Heart left ventricle (tissue), 16 donors: ENCODE data around the gene ULK4. TPM values are rescaled to one million over a fixed set of nuclear protein-coding genes. Genes with fewer than 3 reads are reported as not detected.

ENCODE experiments used
- ATAC-seq, 4 donors: fragments of 200-7000 bp; cut with Tn5 transposase; one replicate each; pipeline ENCODE4 v1.9.1; 2020 to 2022; ENCODE audit warnings: moderate library complexity in 4 of 4, mild to moderate bottlenecking in 3 of 4, moderate number of reproducible peaks in 1 of 4
- DNase-seq, 5 donors: peaks; one replicate each; pipeline ENCODE4 v3.0.0-alpha.2; 2020
- H3K27ac ChIP-seq, 12 donors: fragments of 200-600 bp; sonication (generic) in 4 of 12; one replicate each; pipeline versions ENCODE4 v1.5.0 to v1.8.0; 2016 to 2022; ENCODE audit warnings: mild to moderate bottlenecking in 2 of 12
- H3K27me3 ChIP-seq, 9 donors: fragments of 200-600 bp; sonication (generic) in 2 of 9; one replicate each; pipeline versions ENCODE4 v1.5.1 to v1.8.0; 2016 to 2022; ENCODE audit warnings: mild to moderate bottlenecking in 3 of 9
- H3K36me3 ChIP-seq, 9 donors: fragments of 200-600 bp; sonication (generic) in 2 of 9; one replicate each; pipeline versions ENCODE4 v1.5.0 to v1.8.0; 2018 to 2022; ENCODE audit warnings: mild to moderate bottlenecking in 2 of 9
- H3K4me1 ChIP-seq, 12 donors: fragments of 200-600 bp; sonication (generic) in 4 of 12; one replicate each; pipeline versions ENCODE4 v1.5.0 to v1.8.0; 2016 to 2022; ENCODE audit warnings: mild to moderate bottlenecking in 3 of 12
- H3K4me3 ChIP-seq, 12 donors: fragments of 200-600 bp; sonication (generic) in 4 of 12; one replicate each; pipeline versions ENCODE4 v1.5.0 to v1.8.0; 2017 to 2022; ENCODE audit warnings: mild to moderate bottlenecking in 9 of 12, moderate library complexity in 4 of 12
- H3K9me3 ChIP-seq, 12 donors: fragments of 200-600 bp; sonication (generic) in 4 of 12; one replicate each; pipeline versions ENCODE4 v1.5.0 to v1.8.0; 2016 to 2022; ENCODE audit warnings: mild to moderate bottlenecking in 1 of 12
- POLR2A ChIP-seq, 2 donors: fragments of 450-650 bp; IDR thresholded peaks; one replicate each; pipeline ENCODE4 v1.6.1; 2017; ENCODE audit warnings: antibody characterized with exemption in 2 of 2, mild to moderate bottlenecking in 2 of 2, moderate library complexity in 2 of 2
- WGBS, 4 donors: extraction: QIAGEN DNeasy Blood & Tissue Kit in 2 of 4; methylation state at CpG; one replicate each; pipeline versions ENCODE4 v1.1.5 to v1.1.7; 2013 to 2018; 5-methylcytosine and 5-hydroxymethylcytosine counted together
- intact Hi-C, 10 donors: fragments of 100-400 bp; cut with DNase I; formaldehyde crosslinking; loops; one replicate each; pipeline versions ENCODE4 v1.11.1 to v1.14.2; 2022
- polyA plus RNA-seq, 2 donors: library from polyadenylated mRNA; stranded (reverse); fragments of 200-250 nt; gene quantifications; one replicate each; pipeline ENCODE4 v1.2.3, GENCODE V29; 2013
- total RNA-seq, 9 donors: library from RNA; depleted of rRNA in 2 of 9; stranded (reverse); fragments of >200 nt in 2 of 9; fragmentation: NEBNext Ultra II Directional in 3 of 9; extraction: Animal tissue kit (Norgen Biotek cat#: 25700) in 3 of 9; gene quantifications; one replicate each; pipeline versions ENCODE4 v1.1.0 to v1.2.4, GENCODE V29; 2016 to 2023
- TF ChIP-seq, protein P1 (sequence below), 12 donors: fragments of 200-600 bp; sonication (generic) in 4 of 12; IDR thresholded peaks; one replicate each; pipeline versions ENCODE4 v1.5.0 to v1.8.0; 2018 to 2022; ENCODE audit warnings: antibody characterized with exemption in 12 of 12, mild to moderate bottlenecking in 5 of 12
- donor health status: ischemic (EF 13 %, LVEDD 7.1; RV severe dilation, severe dysfunction).
- donor health status: healthy with polysubstance abuse.
- donor health status: DM: no; HTN: yes; CAD: no.
- donor health status: DM: no; HTN: no; CAD: no.
- donor health status: ischemic (EF 25% LVEDD 6.9; RV normal size, moderate dysfunction).
- donor health status: ischemic (EF 25% LVEDD 5.7; RV mildly dilated, moderate dysfunction).
- donor health status: healthy.
- donor health status: DM: yes; HTN: yes; CAD: no.
- donor health status: ischemic (EF 35%, LVEDD 5.7; RV mildly dilated, moderate dysfunction).
- donor health status: nonischemic (EF 11% LVEDD 7.7; RV severe dilation, severe dysfunction).
- donor health status: DM: yes; HTN: yes; CAD: no.
- donor health status: PGD.
- donor health status: ischemic (EF 29% LVEDD 5.4; RV normal size, mild dysfunction).
- donor health status: nonischemic (EF 23%, LVEDD 6.1; RV moderate dilation, normal function).

ULK4 gene
- total and polyA plus RNA-seq, 11 donors: 0.91 to 6.1 (median 2.1) TPM

DNA sequence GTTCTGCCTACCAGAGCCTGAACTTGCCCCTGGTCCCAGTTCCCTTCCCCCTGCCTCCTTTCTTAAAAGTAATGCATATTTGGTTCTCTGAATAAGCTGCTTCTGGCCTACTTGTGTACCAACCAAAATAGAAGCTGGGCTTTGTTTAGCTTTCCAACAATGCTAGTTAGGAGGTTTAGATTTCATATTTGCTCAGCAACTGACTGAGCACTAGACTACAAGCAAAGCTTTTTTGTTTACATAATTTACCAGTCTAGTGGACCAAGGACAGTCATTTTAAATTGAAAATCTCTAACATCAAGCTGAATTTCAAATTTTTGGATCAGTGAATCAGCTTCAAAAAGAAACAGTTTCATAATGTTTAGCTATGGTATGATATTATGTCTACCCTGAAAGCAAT lies 331.2 kb downstream of the ULK4 start:
- intact Hi-C loops: no loop called here
- no peak for TF ChIP-seq POLR2A (IDR thresholded peaks at IDR 0.05)
- TF ChIP-seq, protein P1, sequence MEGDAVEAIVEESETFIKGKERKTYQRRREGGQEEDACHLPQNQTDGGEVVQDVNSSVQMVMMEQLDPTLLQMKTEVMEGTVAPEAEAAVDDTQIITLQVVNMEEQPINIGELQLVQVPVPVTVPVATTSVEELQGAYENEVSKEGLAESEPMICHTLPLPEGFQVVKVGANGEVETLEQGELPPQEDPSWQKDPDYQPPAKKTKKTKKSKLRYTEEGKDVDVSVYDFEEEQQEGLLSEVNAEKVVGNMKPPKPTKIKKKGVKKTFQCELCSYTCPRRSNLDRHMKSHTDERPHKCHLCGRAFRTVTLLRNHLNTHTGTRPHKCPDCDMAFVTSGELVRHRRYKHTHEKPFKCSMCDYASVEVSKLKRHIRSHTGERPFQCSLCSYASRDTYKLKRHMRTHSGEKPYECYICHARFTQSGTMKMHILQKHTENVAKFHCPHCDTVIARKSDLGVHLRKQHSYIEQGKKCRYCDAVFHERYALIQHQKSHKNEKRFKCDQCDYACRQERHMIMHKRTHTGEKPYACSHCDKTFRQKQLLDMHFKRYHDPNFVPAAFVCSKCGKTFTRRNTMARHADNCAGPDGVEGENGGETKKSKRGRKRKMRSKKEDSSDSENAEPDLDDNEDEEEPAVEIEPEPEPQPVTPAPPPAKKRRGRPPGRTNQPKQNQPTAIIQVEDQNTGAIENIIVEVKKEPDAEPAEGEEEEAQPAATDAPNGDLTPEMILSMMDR (IDR thresholded peaks at IDR 0.05): no peak
- H3K4me1 ChIP-seq: no peaks in the 10 kb centered on the region
- no peaks in the 10 kb centered on the region for H3K9me3 ChIP-seq
- H3K36me3 ChIP-seq: no peaks in the 10 kb centered on the region
- no peak overlapping the region for H3K27ac ChIP-seq
- ATAC-seq: no peak
- H3K4me3 ChIP-seq: no peak overlapping the region
- H3K27me3 ChIP-seq: no peaks in the 10 kb centered on the region
- DNase-seq: no peak

DNA sequence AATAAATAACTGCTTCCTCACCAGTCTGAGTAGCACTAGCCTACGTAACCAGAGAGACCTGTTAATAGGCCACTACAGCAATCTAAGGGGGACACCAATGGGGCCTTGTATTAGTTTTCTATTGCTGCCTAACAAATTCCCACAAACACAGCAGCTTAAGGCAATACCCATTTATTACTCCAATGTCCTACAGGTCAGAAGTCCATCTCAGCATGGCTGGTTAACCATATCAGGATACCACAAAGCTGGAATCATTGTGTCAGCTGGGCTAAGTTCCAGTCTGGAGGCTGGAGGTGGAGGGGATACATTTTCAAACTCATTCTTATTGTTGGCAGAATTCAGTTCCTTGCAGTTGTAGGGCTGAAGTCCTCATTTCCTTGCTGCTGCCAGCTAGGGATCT lies 331.9 kb downstream of the ULK4 start:
- no peaks in the 10 kb centered on the region for H3K27me3 ChIP-seq
- intact Hi-C loops: no loop called here
- no peak for DNase-seq
- H3K36me3 ChIP-seq: no peaks in the 10 kb centered on the region
- 90 to 100% (median 94%) methylated on average over 1 of the region's 1 CpG for WGBS, 4 donors
- H3K9me3 ChIP-seq: no peaks in the 10 kb centered on the region
- H3K27ac ChIP-seq: no peak overlapping the region
- no peak overlapping the region for H3K4me3 ChIP-seq
- no peak for TF ChIP-seq POLR2A (IDR thresholded peaks at IDR 0.05)
- TF ChIP-seq, protein P1 (IDR thresholded peaks at IDR 0.05): no peak
- no peaks in the 10 kb centered on the region for H3K4me1 ChIP-seq
- ATAC-seq: no peak

DNA sequence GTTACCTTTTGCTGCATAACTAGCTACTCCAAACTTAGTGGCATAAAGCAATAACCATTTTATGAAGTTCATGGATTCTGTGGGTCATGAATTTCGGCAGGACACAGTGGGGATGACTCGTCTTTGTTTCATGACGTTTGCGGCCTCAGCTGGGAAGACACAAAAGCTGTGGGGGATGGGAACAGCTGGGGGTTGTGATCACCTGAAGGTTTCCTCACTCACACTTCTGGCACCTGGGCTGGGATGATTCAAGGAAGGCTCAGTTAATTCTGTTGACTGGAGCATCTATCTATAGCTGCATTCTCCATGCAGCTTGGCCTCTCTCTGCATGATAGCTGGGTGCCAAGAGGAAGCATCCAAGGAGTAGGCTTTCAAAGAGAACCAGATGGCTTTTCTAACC lies 332.8 kb downstream of the ULK4 start:
- Histone ChIP-seq H3K4me1 (no peaks in the 10 kb centered on the region), H3K27ac (no peak overlapping the region), H3K27me3 (no peaks in the 10 kb centered on the region), H3K9me3 (no peaks in the 10 kb centered on the region), H3K4me3 (no peak overlapping the region), H3K36me3 (no peaks in the 10 kb centered on the region)
- DNase-seq: no peak
- intact Hi-C loops: no loop called here
- WGBS, 4 donors: 82 to 89% (median 85%) methylated on average over 4 of the region's 4 CpGs
- no peak for TF ChIP-seq POLR2A (IDR thresholded peaks at IDR 0.05)
- TF ChIP-seq, protein P1 (IDR thresholded peaks at IDR 0.05): no peak
- no peak for ATAC-seq

DNA sequence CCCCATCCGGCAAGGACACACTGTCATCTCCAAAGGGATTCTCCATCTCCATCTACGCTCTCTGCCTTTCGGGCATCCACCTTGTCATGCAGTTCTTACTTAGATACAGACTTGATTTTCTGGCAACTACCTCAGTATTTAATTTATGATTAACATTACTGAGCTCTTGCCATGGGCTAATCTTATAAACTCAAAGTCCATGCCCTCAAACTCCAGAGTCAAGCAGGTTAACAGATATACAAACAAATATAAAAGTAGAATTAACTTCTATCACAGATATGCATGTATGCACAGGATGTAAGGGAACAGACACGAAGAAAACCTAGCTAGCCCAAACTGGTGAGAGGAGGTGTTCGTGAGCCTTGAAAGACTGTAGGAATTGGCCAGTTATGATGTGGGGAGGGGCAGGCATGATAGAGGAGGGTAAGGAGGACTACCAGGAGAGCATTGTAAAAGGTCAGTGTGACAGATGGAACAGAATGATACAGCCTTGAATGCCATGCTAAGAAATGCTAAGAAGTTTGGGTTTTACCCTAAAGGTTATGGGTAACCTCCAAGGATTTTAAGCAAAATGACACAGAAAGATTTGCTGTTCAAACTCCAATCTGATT lies 334.3 kb downstream of the ULK4 start:
- H3K4me1 ChIP-seq: no peaks in the 10 kb centered on the region
- ATAC-seq (no peak), DNase-seq (no peak)
- H3K27me3 ChIP-seq: no peaks in the 10 kb centered on the region
- WGBS, 4 donors: 94 to 97% (median 95%) methylated on average over 5 of the region's 5 CpGs
- intact Hi-C loops: no loop called here
- H3K4me3 ChIP-seq: no peak overlapping the region
- H3K27ac ChIP-seq: no peak overlapping the region
- peaks cover 0 to under 1% (median 0%) of the 10 kb centered on the region in 12 donors for H3K9me3 ChIP-seq
- TF ChIP-seq, protein P1 (IDR thresholded peaks at IDR 0.05): no peak
- no peak for TF ChIP-seq POLR2A (IDR thresholded peaks at IDR 0.05)
- H3K36me3 ChIP-seq: no peaks in the 10 kb centered on the region
